GM21786 (cell line): ENCODE data around the gene YEATS4.
"Not testable (repeated sequence)": the region's sequence is repeated elsewhere in the genome, so short reads cannot be mapped to it uniquely, and the experiment has no call there.

Source experiments
- ATAC-seq: cut with Tn5 transposase; IDR thresholded peaks from one replicate; pipeline ENCODE4 v1.9.1; 2021; ENCODE audit not compliant: unreplicated experiment

Gene YEATS4

DNA sequence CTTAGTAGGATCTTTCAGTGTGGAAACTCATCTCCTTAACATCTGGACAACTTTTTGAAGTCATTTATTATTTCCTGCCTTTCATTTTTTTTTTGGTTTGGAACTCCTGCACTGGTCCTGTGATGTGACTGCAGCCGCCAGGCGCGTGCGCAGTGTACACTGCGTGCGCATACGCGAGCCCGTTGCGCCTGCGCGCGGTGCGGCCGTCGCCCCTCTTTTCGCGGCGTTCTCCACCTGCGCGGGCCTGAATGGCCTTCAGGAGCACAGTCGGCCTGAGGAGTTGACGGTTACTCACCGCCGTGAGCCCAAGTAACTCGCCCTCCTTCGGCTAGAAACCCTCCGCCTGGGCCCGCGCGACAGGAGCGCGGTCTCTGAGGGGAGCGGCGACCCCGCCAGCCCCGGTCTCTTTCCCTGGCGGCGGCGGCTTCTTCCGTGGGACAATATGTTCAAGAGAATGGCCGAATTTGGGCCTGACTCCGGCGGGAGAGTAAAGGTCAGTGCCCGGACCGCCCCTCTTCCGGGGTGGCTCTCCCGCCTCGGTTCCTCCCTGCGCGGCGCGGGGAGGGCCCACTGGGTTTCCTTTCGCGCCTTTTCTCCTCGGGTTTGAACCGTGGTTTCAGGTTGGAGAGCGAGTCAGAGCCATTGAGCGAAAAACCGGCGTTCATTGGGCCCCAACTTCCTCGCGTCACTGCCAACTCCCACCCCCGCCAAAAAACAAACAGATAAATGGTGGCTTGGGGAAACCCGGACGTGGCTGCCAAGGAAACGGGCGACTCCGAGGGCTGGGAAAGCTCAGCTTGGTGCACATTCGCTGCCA is at the start of gene YEATS4:
Gene YEATS4, plus strand, starts transcription at position 213 of the 817 bp plus-strand sequence. Its CDS starts 230 bp downstream, at position 443.
- ATAC-seq = peak; percentile 81

DNA sequence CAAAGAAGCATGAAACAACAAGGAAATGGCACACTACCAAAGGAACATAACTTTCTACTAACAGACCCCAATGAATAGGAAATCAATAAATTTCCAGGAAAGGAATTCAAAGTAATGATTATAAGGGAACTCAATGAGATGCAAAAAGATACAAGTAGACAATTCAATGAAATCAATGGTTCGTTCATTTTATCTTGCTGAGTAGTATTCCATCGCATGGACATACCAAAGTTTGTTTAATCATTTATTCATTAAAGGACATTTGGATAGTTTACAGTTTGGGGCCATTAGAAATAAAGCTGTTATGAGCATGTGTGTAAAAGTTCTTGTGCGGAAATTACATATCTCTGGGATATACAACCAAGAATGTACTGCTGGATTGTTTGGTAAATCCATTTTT is 46.3 kb upstream of the YEATS4 start:
- ATAC-seq = no peak

DNA sequence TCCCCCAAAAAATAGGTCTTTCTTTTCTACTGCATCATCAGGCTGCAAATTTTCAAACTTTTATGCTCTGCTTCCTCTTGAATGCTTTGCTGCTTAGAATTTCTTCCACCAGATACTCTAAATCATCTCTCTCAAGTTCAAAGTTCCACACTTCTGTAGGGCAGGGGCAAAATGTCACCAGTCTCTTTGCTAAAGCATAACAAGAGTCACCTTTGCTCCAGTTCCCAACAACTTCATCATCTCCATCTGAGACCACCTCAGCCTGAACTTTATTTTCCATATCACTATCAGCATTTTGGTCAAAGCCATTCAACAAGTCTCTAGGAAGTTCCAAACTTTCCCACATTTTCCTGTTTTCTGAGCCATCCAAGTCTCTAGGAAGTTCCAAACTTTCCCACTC is 42.8 kb upstream of the YEATS4 start:
- not testable (repeated sequence) for ATAC-seq

DNA sequence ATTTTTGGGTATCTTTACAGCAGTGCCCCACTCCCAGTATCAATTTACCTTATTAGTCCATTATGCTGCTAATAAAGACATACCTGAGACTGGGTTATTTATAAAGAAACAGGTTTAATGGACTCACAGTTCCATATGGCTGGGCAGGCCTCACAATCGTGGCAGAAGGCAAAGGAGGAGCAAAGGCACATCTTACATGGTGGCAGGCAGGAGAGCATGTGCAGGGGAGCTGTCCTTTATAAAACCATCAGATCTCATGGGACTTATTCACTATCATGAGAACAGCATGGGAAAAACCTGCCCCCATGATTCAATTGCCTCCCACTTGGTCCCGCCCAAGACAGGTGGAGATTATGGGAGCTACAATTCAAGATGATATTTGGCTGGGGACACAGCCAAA is 42.3 kb upstream of the YEATS4 start:
- not testable (repeated sequence) for ATAC-seq

DNA sequence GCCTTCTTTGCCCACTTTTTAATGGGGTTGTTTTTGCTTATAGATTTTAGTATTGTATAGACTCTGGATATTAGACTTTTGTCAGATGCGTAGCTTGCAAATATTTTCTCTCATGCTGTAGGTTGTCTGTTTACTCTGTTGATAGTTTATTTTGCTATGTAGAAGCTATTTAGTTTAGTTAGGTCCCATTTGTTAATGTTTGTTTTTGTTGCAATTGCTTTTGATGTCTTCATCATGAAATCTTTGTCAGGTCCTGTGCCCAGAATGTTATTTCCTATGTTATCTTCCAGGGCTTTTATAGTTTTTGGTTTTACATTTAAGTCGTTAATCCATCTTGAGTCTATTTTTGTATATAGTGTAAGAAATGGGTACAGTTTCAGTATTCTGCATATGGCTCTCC is 41.3 kb upstream of the YEATS4 start:
- no peak for ATAC-seq

- ATAC-seq = no peak
Observed at GRCh38 chr12:69321351-69321750, 38.2 kb upstream of the YEATS4 start.

GRCh38 chr12:69324797-69325466 is 34.6 kb upstream of the YEATS4 start:
- ATAC-seq = peak; percentile 91

DNA sequence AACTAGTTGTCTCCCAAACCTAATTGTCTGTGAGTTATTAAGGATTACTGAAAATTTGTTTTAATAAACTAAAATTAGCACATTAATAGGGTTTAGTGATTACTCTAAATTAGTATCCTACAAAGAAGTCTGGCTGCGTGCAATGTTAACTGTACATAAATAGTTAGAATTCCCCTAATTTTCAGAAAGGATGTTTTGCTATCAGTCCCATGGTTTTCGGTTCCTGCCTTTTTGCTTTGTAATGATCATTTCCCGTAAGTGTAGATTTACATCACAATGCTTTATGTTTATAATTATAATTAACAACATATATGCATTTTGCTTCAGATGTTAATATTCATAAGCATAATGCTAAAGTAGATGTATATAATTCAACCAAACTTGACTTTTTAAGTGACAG is 31.1 kb upstream of the YEATS4 start:
- ATAC-seq = no peak

DNA sequence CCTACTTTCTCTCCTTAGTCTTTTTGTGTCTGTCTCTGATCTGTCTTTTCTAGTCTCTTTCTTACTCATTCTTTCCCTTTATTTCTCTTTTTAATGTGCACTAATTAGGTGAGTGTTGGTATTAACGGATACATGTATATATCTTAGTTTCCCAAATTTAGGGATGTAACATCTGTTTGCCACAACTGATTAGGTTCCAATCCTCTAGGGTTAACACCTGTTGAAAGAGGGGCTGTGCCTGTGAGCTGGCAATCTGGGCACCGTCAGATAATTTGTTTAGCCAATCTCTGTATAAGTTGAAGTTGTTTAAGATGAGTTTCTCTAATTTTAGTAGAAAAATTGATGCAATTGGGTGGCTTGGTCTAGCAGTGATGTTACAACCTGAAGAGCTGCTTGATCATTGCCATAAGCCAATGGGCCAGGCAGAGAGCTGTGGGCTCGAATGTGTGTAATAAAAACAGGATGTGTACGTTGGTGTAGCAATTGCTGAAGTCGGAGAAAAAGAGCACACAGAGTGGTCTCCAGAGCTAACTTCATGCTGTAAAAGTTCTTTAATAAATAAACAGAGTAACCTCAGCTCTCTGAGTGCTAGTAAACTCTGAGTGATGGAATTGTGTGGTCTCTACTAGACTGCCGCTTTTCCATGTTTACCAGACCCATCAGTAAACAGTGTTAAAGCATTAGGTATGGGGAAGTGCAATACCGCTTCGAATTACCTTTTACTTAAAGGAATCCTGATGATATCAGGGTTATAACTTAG is 29.7 kb upstream of the YEATS4 start:
- ATAC-seq = no peak

DNA sequence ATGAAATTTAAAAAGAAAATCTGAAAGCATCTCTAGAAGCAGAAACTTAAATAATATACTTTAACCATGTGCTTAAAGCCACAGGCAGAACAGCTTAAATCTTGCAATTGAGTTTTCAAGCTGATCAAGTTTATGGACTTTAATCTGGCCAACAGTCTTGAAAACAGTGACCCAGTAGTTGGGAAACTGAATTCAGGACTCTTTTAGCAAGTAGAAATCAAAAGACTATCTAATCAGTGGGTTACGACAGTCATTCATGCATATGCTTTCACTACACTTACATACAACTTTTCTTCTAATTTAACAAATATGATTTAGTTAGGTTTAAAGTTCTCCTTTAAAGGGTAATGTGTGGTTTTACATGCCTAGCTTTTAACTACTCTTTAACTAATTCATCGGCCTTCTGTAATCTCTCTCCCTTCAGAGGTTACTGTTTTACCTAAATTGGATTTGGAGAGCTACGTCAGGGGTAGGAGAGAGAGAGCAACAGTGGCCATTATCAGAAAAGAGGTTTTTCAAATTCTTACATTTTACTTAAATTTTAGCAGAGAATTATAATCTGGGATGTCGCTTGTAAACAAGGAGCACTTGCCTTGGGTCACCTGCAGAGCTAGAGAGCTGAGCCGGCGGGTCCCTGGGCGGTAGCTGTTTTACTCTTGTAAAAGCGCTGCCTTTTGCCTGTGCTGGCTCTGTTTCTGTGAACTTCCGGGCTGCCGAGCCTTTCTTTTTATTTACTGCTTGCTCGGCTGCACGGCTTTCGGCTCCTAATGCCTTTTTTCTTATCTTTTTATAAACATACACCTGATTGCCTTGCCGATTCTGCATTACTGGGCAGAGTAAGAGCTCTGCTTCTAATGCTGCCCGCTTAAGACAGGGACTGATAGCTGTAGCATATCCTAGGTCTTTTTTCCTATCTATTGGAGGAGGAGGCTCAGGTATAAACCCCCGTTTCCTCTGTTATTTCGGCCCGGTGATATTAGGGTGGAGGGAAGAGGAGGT is 28.8 kb upstream of the YEATS4 start:
- ATAC-seq = peak; percentile 72

DNA sequence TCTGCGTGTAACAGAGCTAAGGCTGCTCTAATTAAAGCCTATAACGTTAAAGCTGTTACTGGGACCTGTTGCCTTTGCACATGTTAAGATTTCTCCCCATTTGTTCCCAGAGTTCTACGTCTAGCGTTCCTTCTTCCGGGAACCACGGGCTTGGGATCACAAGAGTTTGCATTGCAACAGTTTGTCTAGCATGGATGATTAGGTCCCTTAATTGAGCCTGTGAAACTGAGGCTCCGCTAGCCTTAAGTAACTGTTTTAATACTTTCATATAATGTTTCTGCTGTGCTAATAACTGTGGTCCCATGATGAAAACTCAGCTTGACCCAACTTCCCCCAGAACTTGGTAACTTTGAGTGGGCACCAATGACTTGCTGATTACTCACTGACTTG is 28.0 kb upstream of the YEATS4 start:
- ATAC-seq = no peak

DNA sequence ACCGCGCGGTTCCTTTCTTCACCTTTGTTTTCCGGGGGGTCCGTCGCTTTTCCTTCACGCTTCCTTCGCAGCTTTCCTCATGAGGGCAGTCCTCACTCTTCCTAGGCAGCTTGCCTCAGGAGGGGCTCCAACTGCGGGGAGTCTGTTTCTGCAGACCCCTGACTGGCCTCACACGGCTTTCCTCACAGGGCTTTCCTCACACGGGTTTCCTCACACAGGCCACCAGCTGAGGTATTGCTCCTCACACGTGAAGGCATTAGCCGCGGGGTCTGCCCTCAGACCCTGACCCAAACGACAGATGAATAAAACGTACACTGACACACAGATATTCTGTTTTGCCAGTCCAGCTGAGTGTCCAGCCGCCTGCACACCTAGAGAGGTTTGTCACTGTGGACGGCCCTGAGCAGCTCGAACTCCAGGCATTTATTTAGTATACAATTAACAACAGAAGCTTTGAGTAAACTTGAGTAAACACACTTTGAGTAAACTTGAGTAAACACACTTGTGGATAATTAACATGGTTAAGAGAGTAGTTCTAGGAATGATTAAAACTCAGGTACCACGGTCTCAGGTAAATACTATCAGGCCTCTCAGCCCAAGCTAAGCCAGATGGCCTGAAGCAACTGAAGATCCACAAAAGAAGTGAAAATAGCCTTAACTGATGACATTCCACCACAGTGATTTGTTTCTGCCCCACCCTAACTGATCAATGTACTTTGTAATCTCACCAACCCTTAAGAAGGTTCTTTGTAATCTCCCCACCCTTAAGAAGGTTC is 27.4 kb upstream of the YEATS4 start:
- no peak for ATAC-seq

DNA sequence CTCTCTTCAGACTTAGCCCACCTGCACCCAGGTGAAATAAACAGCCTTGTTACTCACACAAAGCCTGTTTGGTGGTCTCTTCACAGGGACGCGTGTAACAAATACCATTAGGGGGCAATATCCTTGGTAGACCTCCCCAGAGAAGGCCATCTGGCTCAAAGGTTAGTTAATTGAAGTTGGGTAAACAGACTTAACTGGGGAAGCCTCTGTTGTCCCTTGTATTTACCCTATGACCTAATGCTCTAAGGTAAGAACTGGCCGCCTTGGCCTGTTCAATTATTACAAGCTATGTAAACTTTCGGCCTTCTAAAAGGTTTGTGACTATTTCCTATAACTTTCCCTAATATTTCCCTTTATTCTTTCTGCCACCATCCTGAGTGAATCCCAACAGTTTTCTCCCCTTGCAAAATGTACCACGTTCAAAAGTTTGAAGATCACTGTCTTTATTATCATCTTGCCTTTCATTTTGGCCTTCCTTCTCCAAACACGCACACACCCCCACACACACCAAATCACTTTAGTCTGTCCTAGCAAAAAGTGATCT is 26.7 kb upstream of the YEATS4 start:
- ATAC-seq = no peak

GRCh38 chr12:69334158-69334557 is 25.4 kb upstream of the YEATS4 start:
- ATAC-seq = no peak

GRCh38 chr12:69337311-69338090 is 22.0 kb upstream of the YEATS4 start:
- ATAC-seq = no peak

GRCh38 chr12:69338120-69338859 is 21.3 kb upstream of the YEATS4 start:
- ATAC-seq = no peak

- ATAC-seq = no peak
Observed at GRCh38 chr12:69338936-69339335, 20.6 kb upstream of the YEATS4 start.

- ATAC-seq = no peak
Observed at GRCh38 chr12:69339999-69340398, 19.5 kb upstream of the YEATS4 start.
